ENCODE data around the gene PNLIP.

DNA sequence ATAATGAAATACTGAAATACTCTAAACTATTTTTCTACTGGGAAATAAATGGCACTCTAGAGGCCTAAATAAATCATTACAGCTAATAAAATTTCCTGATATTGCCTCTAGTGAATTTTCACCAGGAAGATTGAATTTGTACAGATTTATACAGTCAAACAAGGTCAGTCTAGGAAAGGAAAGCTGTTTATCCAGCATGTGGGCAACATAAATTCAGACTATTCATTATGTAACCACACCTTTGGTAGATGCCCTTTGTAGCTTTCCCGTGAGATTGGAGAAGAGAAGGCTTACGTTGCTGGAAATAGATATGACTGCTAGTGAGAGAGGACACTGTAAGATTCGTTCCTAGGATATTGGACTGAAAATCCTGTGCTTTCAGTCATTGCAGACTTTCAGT lies 35.2 kb upstream of the PNLIP start:
- TF ChIP-seq, protein P1, sequence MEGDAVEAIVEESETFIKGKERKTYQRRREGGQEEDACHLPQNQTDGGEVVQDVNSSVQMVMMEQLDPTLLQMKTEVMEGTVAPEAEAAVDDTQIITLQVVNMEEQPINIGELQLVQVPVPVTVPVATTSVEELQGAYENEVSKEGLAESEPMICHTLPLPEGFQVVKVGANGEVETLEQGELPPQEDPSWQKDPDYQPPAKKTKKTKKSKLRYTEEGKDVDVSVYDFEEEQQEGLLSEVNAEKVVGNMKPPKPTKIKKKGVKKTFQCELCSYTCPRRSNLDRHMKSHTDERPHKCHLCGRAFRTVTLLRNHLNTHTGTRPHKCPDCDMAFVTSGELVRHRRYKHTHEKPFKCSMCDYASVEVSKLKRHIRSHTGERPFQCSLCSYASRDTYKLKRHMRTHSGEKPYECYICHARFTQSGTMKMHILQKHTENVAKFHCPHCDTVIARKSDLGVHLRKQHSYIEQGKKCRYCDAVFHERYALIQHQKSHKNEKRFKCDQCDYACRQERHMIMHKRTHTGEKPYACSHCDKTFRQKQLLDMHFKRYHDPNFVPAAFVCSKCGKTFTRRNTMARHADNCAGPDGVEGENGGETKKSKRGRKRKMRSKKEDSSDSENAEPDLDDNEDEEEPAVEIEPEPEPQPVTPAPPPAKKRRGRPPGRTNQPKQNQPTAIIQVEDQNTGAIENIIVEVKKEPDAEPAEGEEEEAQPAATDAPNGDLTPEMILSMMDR (IDR thresholded peaks at IDR 0.05; ENCODE audit: insufficient read depth, low read length, poor library complexity, severe bottlenecking) = no peak
- TF ChIP-seq EZH2phosphoT487 (conservative IDR thresholded peaks at IDR 0.05; ENCODE audit: low read length) = no peak

Data from SU-DHL-6 (cell line).